ENCODE results near the gene OSBPL2. TPM values are rescaled to one million over a fixed set of nuclear protein-coding genes. Genes with fewer than 3 reads are reported as not detected.

Gene OSBPL2
- total and polyA plus RNA-seq, 4 donors, result 9.9 to 19.7 (median 12.3) TPM

- TF ChIP-seq MAX (IDR thresholded peaks at IDR 0.05), result no peak
Measured at GRCh38 chr20:62320581-62321354, 82.4 kb downstream of the OSBPL2 start (continued).

- no peak overlapping the region for H3K27ac ChIP-seq (ENCODE audit: low read depth in 1 of 2, low read length in 2 of 2)
- H3K27me3 ChIP-seq (ENCODE audit: control insufficient read depth in 4 of 4, insufficient read depth in 4 of 4, low read length in 3 of 4), result no peaks in the 10 kb centered on the region
- DNase-seq (ENCODE audit: low spot score), result no peak
- no peaks in the 10 kb centered on the region for H3K9me3 ChIP-seq (ENCODE audit: control insufficient read depth in 4 of 4, low read length in 3 of 4)
- H3K36me3 ChIP-seq (ENCODE audit: control insufficient read depth in 4 of 4, insufficient read depth in 3 of 4, low read depth in 1 of 4, low read length in 3 of 4), result peaks cover under 1 to 33% (median 8%) of the 10 kb centered on the region in 4 donors
- no peak overlapping the region for H3K9ac ChIP-seq (ENCODE audit: low read depth in 1 of 2, low read length in 2 of 2)
- no peak overlapping the region for H3K4me3 ChIP-seq (ENCODE audit: low read depth in 1 of 3, low read length in 3 of 3)
- H3K4me1 ChIP-seq (ENCODE audit: control insufficient read depth in 4 of 4, insufficient read depth in 4 of 4, low read length in 3 of 4), result peaks cover 0 to 17% (median 4%) of the 10 kb centered on the region in 4 donors
- TF ChIP-seq JUND (IDR thresholded peaks at IDR 0.05) (no peak), HNF4A (conservative IDR thresholded peaks at IDR 0.05) (no peak), MAX (IDR thresholded peaks at IDR 0.05) (no peak), NR2F2 (IDR thresholded peaks at IDR 0.05) (no peak), REST (IDR thresholded peaks at IDR 0.05) (no peak), ATF3 (IDR thresholded peaks at IDR 0.05) (no peak), YY1 (IDR thresholded peaks at IDR 0.05) (no peak), RAD21 (IDR thresholded peaks at IDR 0.05) (no peak), RXRA (IDR thresholded peaks at IDR 0.05) (no peak), ZBTB33 (IDR thresholded peaks at IDR 0.05) (no peak), FOXA2 (IDR thresholded peaks at IDR 0.05) (no peak), HNF4G (IDR thresholded peaks at IDR 0.05) (no peak), GABPA (IDR thresholded peaks at IDR 0.05 in 1 of 2, conservative IDR thresholded peaks at IDR 0.05 in 1 of 2) (no peak), EGR1 (IDR thresholded peaks at IDR 0.05; ENCODE audit: low read depth in 2 of 2) (no peak), CTCF (IDR thresholded peaks at IDR 0.05; ENCODE audit: low read depth, low read length, missing input control) (no peak), FOXA1 (IDR thresholded peaks at IDR 0.05) (no peak), TAF1 (conservative IDR thresholded peaks at IDR 0.05) (no peak), SP1 (IDR thresholded peaks at IDR 0.05) (no peak)
- WGBS, result 92% methylated on average over 7 of the region's 7 CpGs
Measured at GRCh38 chr20:62321521-62321948, 83.2 kb downstream of the OSBPL2 start.

Measured in liver (tissue), 9 donors.